Uterus (tissue), 2 donors: Measurements from ENCODE around the gene ZNF428.

ENCODE experiments used
- CTCF ChIP-seq, 4 experiments: fragments of 200-600 bp in 2 of 4; fragments of 450-650 bp in 2 of 4; sonication (generic) in 2 of 4; IDR thresholded peaks; one replicate each; pipeline ENCODE4 v1.5.1; 2016 to 2019; ENCODE audit warnings: antibody characterized with exemption in 4 of 4, mild to moderate bottlenecking in 2 of 4, moderate library complexity in 1 of 4
- POLR2A ChIP-seq, 2 donors: fragments of 450-650 bp; IDR thresholded peaks; one replicate each; pipeline ENCODE4 v1.6.1; 2016; ENCODE audit warnings: antibody characterized with exemption in 2 of 2, mild to moderate bottlenecking in 1 of 2, moderate library complexity in 1 of 2

- TF ChIP-seq CTCF (IDR thresholded peaks at IDR 0.05) (no peak), POLR2A (IDR thresholded peaks at IDR 0.05) (no peak)
Observed at GRCh38 chr19:43589277-43589676, 30.2 kb downstream of the ZNF428 start.
